ENCODE data around the gene NEU4. TPM values are rescaled to one million over a fixed set of nuclear protein-coding genes. Genes with fewer than 3 reads are reported as not detected.

Gene NEU4
- polyA plus RNA-seq, 2 donors, result 0.04 TPM; not detected in 1

DNA sequence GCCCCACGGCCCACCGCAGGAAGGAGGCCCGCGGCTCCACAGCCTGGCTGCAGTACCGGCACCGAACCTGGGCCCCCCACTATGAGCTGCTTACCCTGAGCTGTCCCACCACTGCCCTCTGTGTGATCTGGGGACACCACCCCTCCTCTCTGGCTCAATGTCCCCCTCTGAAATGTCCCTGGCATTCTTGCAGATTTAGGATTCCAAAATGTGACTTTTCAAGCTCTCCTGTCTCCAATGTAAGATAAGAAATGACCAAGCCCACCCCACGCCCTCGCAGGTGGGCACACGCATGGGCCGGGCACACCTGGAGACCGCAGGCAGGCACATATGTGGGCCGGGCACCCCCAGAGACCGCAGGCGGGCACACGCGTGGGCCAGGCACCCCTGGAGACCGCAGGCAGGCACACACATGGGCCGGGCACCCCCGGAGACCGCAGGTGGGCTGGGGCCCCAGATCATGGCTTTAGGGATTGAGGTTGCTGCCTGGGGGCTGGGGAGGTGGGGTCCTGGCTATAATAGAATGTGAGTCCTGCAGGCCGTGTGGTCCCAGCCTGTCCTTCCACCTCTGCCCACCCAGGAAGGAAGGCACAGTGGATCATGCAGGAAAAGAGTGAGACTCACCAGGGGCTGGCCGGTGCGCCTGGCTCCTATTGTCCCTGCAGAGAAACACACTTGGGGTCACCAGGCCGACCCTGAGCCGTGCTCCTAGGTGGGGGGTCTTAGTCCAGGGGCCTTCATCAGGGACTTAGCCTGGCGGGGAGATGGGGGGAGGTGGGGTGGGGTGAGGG lies 42.5 kb downstream of the NEU4 start:
- Histone ChIP-seq H3K27ac (ENCODE audit: low read depth in 2 of 2, low read length in 1 of 2) (no peak overlapping the region), H3K4me3 (ENCODE audit: low read depth in 1 of 2, low read length in 2 of 2) (no peak overlapping the region), H3K4me1 (ENCODE audit: control insufficient read depth in 2 of 2, insufficient read depth in 2 of 2, low read length in 1 of 2) (no peaks in the 10 kb centered on the region), H3K9me3 (ENCODE audit: control insufficient read depth in 2 of 2, insufficient read depth in 1 of 2, low read depth in 1 of 2, low read length in 1 of 2) (no peaks in the 10 kb centered on the region), H3K27me3 (ENCODE audit: control insufficient read depth in 1 of 2, insufficient read depth in 2 of 2, low read length in 2 of 2) (no peaks in the 10 kb centered on the region), H3K36me3 (ENCODE audit: control insufficient read depth in 2 of 2, insufficient read depth in 2 of 2, low read length in 1 of 2) (no peaks in the 10 kb centered on the region)
- whole genome bisulfite sequencing, 2 donors, result 91 to 92% methylated on average over 24 to 26 of the region's 26 CpGs

DNA sequence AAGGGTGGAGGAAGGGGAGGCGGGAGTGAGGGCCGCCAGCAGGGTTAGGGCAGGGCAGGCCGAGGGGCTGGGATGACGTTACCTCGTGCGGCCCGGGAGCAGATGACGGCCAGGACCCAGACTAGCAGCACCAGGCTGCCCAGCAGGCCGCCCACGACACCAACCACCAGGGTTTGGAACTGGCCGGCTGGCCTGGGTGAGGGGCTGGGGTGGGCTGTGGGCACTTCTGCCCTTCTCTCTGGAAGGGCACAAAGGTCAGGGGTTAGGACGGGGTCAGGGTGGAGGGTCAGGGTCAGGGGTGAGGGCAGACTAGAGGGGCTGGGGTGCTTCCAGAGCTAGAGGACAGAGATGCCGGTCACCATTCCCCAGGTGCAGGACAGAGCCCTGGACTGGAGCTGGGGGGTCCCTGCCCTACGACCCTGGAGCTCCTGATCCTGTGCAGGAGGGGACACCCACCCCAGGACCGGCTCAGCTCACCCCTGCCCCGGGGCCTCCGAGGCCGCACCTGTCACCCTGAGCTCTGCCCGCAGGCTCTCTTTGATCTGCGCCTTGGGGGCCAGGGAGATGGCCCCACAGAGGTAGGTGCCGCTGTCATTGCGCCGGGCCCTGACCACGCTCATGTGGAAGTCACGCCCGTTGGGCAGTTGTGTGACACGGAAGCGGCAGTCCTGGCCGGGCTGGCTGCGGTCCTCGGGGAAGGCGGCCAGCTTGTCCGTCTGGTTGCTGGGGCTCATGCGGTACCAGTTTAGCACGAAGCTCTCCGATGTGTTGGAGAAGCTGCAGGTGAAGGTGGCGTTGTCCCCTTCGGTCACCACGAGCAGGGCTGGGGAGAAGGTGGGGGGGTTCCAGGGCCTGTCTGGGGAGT lies 43.4 kb downstream of the NEU4 start:
- Histone ChIP-seq H3K27ac (ENCODE audit: low read depth in 2 of 2, low read length in 1 of 2) (no peak overlapping the region), H3K4me3 (ENCODE audit: low read depth in 1 of 2, low read length in 2 of 2) (no peak overlapping the region)
- WGBS, 2 donors, result 90 to 93% methylated on average over 39 of the region's 39 CpGs

DNA sequence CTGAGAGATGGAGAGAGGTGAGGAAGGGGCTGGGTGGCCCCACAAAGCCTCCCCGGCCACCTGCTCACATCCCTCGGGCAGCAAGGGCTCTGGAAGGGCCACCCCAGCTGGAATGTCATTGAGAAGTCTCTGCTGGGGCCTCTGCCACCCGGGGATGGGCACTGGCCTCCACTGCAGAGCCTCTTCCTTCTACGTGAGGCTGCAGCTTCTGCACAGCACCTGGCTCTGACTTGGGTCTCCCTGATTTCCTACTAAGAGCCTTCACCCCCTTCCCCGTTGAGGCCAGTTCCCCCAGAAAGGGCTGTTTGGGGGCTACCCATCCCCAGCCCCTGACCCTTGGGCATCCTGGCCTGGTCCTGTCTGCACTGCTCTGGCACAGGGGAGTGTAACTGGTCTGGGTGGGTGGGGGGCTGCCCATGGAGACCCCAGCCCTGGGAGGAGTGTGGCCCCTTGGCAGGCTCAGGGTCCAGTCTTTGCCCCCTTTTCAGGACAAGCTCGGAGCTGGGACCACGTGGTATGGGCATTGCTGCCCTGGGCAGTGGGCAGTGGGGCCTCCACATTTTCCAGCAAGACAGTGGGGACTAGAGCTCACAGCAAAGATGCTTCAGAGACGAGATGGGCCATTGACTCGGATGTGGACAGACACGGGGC lies 44.1 kb downstream of the NEU4 start:
- Histone ChIP-seq H3K4me3 (ENCODE audit: low read depth in 1 of 2, low read length in 2 of 2) (no peak overlapping the region), H3K4me1 (ENCODE audit: control insufficient read depth in 2 of 2, insufficient read depth in 2 of 2, low read length in 1 of 2) (no peaks in the 10 kb centered on the region), H3K27ac (ENCODE audit: low read depth in 2 of 2, low read length in 1 of 2) (no peak overlapping the region), H3K36me3 (ENCODE audit: control insufficient read depth in 2 of 2, insufficient read depth in 2 of 2, low read length in 1 of 2) (no peaks in the 10 kb centered on the region), H3K9me3 (ENCODE audit: control insufficient read depth in 2 of 2, insufficient read depth in 1 of 2, low read depth in 1 of 2, low read length in 1 of 2) (no peaks in the 10 kb centered on the region), H3K27me3 (ENCODE audit: control insufficient read depth in 1 of 2, insufficient read depth in 2 of 2, low read length in 2 of 2) (no peaks in the 10 kb centered on the region)
- 85 to 89% methylated on average over 8 to 10 of the region's 10 CpGs for WGBS, 2 donors

More for the DNA sequence above, 43.4 kb downstream of the NEU4 start:
- Histone ChIP-seq H3K36me3 (ENCODE audit: control insufficient read depth in 2 of 2, insufficient read depth in 2 of 2, low read length in 1 of 2) (no peaks in the 10 kb centered on the region), H3K9me3 (ENCODE audit: control insufficient read depth in 2 of 2, insufficient read depth in 1 of 2, low read depth in 1 of 2, low read length in 1 of 2) (no peaks in the 10 kb centered on the region), H3K27me3 (ENCODE audit: control insufficient read depth in 1 of 2, insufficient read depth in 2 of 2, low read length in 2 of 2) (no peaks in the 10 kb centered on the region), H3K4me1 (ENCODE audit: control insufficient read depth in 2 of 2, insufficient read depth in 2 of 2, low read length in 1 of 2) (no peaks in the 10 kb centered on the region)

DNA sequence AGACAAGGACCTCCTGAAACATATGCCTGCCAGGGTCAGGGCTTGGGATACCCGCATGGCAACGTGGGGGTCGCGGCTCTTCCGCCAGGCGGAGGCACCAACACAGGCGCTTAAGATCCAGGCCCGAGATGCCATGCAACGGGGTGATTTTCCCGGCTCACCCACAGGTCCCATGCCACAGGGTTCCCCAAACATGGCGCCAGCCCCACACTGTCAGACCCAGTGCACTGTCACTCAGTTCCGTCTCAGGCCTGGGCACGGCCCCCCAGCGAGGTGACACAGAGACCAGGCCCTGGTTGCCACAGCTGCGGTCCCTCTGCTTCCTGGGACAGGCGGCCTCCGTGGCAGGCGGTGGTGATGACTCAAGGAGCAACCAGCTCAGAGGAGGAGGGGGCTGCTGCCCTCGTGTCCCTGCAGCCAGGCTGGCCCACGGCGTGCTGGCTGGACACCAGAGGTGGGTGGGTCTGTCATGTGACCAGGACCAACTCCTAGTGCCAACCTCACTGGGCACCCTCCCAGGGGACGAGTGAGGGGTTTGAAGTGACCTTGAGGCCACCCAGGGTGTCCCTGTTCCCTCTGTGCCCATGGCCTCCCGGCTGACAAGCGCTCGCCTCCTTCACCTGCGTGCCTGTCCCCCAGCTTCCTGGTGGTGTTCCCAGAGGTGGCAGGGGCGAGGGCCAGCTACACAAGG lies 44.8 kb downstream of the NEU4 start:
- no peak overlapping the region for H3K27ac ChIP-seq (ENCODE audit: low read depth in 2 of 2, low read length in 1 of 2)
- WGBS, 2 donors, result 80 to 81% methylated on average over 27 of the region's 27 CpGs
- H3K36me3 ChIP-seq (ENCODE audit: control insufficient read depth in 2 of 2, insufficient read depth in 2 of 2, low read length in 1 of 2), result no peaks in the 10 kb centered on the region
- no peaks in the 10 kb centered on the region for H3K4me1 ChIP-seq (ENCODE audit: control insufficient read depth in 2 of 2, insufficient read depth in 2 of 2, low read length in 1 of 2)
- no peak overlapping the region for H3K4me3 ChIP-seq (ENCODE audit: low read depth in 1 of 2, low read length in 2 of 2)
- no peaks in the 10 kb centered on the region for H3K27me3 ChIP-seq (ENCODE audit: control insufficient read depth in 1 of 2, insufficient read depth in 2 of 2, low read length in 2 of 2)
- no peaks in the 10 kb centered on the region for H3K9me3 ChIP-seq (ENCODE audit: control insufficient read depth in 2 of 2, insufficient read depth in 1 of 2, low read depth in 1 of 2, low read length in 1 of 2)

DNA sequence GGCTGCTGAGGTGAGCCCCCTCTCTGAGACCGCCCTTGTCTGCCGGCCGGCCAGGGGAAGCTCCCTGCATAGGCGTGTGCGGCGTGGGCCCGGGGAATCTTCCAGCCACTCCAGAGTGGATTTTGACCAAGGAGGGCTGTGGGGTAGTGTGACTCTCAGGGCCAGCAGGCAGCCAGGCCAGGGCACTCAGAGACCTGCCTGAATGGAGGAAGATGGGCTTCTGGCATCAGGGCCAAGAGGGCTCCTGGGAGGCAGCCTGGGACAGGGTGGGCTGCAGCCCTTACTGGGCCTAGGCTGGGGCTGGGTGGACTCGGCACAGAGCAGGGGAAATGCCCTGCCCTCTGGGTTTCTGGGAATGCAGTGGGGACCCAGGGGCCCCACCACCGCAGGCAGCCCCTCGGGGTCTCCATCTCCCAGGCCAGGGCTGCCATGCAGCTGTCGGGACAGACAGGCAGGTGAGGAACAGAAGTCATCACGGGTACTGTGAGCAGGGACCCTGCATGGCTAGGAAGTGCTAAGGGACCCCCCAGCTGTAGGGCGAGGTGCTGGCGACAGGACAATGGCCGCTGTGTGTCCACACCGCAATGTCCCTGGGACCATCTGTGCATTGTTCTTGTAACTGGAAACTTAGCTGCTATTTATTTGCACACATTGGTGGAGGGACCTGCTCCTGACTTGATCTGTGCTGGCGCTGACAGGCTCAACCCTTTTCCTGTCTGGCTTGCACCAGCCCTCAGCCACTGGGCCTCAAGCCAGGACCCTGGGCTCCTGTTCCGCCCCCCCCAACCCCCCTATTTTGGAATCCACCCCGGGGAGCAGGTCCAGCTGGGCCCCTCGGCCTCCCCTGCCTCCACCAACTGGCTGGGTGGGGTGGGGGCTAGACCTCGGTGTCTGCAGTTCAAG lies 45.6 kb downstream of the NEU4 start:
- Histone ChIP-seq H3K36me3 (ENCODE audit: control insufficient read depth in 2 of 2, insufficient read depth in 2 of 2, low read length in 1 of 2) (no peaks in the 10 kb centered on the region), H3K27me3 (ENCODE audit: control insufficient read depth in 1 of 2, insufficient read depth in 2 of 2, low read length in 2 of 2) (no peaks in the 10 kb centered on the region), H3K27ac (ENCODE audit: low read depth in 2 of 2, low read length in 1 of 2) (no peak overlapping the region), H3K4me3 (ENCODE audit: low read depth in 1 of 2, low read length in 2 of 2) (no peak overlapping the region), H3K4me1 (ENCODE audit: control insufficient read depth in 2 of 2, insufficient read depth in 2 of 2, low read length in 1 of 2) (peaks cover 3 to 4% of the 10 kb centered on the region in 2 donors), H3K9me3 (ENCODE audit: control insufficient read depth in 2 of 2, insufficient read depth in 1 of 2, low read depth in 1 of 2, low read length in 1 of 2) (no peaks in the 10 kb centered on the region)
- WGBS, 2 donors, result 60 to 63% methylated on average over 21 of the region's 21 CpGs

DNA sequence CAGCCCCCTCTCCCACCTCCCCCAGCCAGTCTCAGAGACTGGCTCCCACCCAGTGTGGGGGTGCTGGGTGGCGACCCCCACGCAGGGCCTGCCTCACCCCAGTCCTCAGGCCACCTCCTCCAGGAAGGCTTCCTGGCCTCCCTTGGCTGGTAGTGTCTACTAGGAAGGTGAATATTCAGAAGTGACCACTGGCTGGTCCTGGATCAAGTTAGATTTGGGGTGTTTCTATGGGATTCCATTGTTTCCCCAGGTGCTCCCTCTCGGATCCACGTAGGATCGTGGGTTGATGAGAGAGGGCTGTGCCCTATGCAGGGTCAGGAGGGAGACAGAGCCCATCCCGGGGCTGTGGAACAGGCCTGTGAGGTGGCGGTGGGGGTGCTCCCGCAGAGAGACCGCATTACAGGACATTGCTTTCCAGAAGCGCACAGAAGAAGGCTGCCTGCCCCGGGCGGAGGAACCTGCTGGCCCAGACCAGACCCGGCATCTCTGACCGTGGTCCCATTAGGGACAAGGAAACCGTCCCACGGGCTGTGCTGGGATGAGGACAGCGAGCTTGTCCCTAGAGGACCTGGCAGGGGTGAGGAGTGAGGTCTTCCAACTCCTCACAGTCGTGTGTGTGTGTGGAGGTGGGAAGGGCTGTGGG lies 46.4 kb downstream of the NEU4 start:
- WGBS, 2 donors, result 80% methylated on average over 18 of the region's 18 CpGs
- peaks cover 3 to 8% of the 10 kb centered on the region in 2 donors for H3K4me1 ChIP-seq (ENCODE audit: control insufficient read depth in 2 of 2, insufficient read depth in 2 of 2, low read length in 1 of 2)
- H3K9me3 ChIP-seq (ENCODE audit: control insufficient read depth in 2 of 2, insufficient read depth in 1 of 2, low read depth in 1 of 2, low read length in 1 of 2), result no peaks in the 10 kb centered on the region
- no peaks in the 10 kb centered on the region for H3K27me3 ChIP-seq (ENCODE audit: control insufficient read depth in 1 of 2, insufficient read depth in 2 of 2, low read length in 2 of 2)
- H3K4me3 ChIP-seq (ENCODE audit: low read depth in 1 of 2, low read length in 2 of 2), result no peak overlapping the region
- H3K27ac ChIP-seq (ENCODE audit: low read depth in 2 of 2, low read length in 1 of 2), result no peak overlapping the region
- no peaks in the 10 kb centered on the region for H3K36me3 ChIP-seq (ENCODE audit: control insufficient read depth in 2 of 2, insufficient read depth in 2 of 2, low read length in 1 of 2)

DNA sequence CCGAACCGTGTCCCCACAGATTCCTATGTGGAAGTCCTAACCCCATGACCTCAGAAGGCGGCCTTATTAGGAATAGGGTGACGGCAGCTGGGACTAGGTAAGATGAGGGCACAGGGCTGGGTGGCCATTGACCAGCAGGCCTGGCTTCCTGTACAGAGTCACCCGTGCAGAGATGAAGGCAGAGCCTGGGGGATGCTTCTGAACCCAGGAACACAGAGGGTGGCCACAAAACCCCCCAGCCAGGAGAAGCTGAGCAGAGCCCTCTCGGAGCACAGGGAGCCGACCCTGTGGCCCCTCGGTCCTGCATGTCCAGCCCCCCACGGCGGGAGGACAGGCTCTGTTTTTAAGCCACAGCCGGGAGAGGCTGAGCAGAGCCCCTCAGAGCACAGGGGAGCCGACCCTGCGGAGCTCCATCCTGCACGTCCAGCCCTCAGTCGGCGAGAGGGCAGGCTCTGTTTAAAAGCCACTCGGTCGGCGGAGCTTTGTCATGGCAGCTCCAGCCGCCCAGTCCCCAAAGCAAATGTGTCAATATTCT lies 47.0 kb downstream of the NEU4 start:
- Histone ChIP-seq H3K36me3 (ENCODE audit: control insufficient read depth in 2 of 2, insufficient read depth in 2 of 2, low read length in 1 of 2) (no peaks in the 10 kb centered on the region), H3K27ac (ENCODE audit: low read depth in 2 of 2, low read length in 1 of 2) (no peak overlapping the region), H3K27me3 (ENCODE audit: control insufficient read depth in 1 of 2, insufficient read depth in 2 of 2, low read length in 2 of 2) (no peaks in the 10 kb centered on the region), H3K4me3 (ENCODE audit: low read depth in 1 of 2, low read length in 2 of 2) (no peak overlapping the region), H3K4me1 (ENCODE audit: control insufficient read depth in 2 of 2, insufficient read depth in 2 of 2, low read length in 1 of 2) (peaks cover 3 to 10% of the 10 kb centered on the region in 2 donors), H3K9me3 (ENCODE audit: control insufficient read depth in 2 of 2, insufficient read depth in 1 of 2, low read depth in 1 of 2, low read length in 1 of 2) (no peaks in the 10 kb centered on the region)
- 75 to 79% methylated on average over 20 of the region's 20 CpGs for WGBS, 2 donors

DNA sequence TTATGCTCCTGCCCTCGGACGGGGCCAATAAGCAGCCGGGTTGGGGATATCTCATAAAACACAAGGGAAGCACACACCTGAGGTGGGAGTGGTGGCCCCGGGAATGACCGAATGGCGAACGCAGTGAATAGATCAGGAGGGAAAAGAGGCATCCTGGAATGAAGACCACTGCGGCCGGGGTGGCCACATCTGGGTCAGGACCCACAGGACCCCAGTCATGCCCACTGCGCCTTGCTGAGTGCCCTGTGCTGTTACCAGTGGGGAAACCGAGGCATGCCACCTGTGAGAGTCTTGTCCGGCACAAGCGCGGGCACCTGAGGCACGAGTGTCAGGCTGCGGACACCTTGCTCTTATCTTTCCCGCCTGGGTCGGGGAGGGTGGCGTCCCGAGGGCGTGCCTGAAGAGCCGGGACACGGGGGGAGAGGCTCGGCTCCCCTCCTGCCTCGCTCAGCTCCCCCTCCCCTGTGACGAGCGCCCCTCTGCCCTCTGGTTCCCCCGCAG lies 48.1 kb downstream of the NEU4 start:
- peaks cover 3 to 10% of the 10 kb centered on the region in 2 donors for H3K4me1 ChIP-seq (ENCODE audit: control insufficient read depth in 2 of 2, insufficient read depth in 2 of 2, low read length in 1 of 2)
- 81 to 82% methylated on average over 26 to 27 of the region's 28 CpGs for WGBS, 2 donors
- no peaks in the 10 kb centered on the region for H3K27me3 ChIP-seq (ENCODE audit: control insufficient read depth in 1 of 2, insufficient read depth in 2 of 2, low read length in 2 of 2)
- H3K9me3 ChIP-seq (ENCODE audit: control insufficient read depth in 2 of 2, insufficient read depth in 1 of 2, low read depth in 1 of 2, low read length in 1 of 2), result no peaks in the 10 kb centered on the region
- no peak overlapping the region for H3K27ac ChIP-seq (ENCODE audit: low read depth in 2 of 2, low read length in 1 of 2)
- H3K4me3 ChIP-seq (ENCODE audit: low read depth in 1 of 2, low read length in 2 of 2), result peak overlapping the region in 1 of 2 donors; percentile 14
- H3K36me3 ChIP-seq (ENCODE audit: control insufficient read depth in 2 of 2, insufficient read depth in 2 of 2, low read length in 1 of 2), result no peaks in the 10 kb centered on the region

All from esophagus (tissue), 2 donors.